OCI-M2 (cell line): ENCODE measurements around the gene GULP1.
"Not testable (repeated sequence)": the region's sequence is repeated elsewhere in the genome, so short reads cannot be mapped to it uniquely, and the experiment has no call there.

Experiments used
- DNase-seq: peaks from one replicate; lab custom pipeline; 2025; ENCODE audit not compliant: unreplicated experiment; lab: John Stamatoyannopoulos, UW

The GULP1 gene

DNA sequence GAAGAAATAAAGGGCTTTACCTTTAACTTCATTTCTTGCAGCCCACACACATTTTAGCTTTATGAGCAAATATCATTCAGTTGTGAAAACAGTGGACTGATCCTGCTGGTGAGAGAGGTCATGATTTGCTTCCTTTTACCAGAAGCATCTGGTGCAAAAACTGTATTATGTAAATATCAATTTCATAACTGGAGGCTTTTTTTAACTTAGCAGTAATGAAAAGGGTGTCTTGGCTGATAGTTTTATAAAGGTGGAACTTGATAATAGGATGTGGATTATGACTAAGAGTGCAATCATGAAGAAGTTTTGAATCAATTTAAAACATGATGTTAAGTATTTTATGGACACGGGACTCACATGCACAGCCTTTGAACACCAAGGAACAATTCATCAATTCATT, 304.4 kb downstream of the GULP1 start:
- no peak for DNase-seq

DNA sequence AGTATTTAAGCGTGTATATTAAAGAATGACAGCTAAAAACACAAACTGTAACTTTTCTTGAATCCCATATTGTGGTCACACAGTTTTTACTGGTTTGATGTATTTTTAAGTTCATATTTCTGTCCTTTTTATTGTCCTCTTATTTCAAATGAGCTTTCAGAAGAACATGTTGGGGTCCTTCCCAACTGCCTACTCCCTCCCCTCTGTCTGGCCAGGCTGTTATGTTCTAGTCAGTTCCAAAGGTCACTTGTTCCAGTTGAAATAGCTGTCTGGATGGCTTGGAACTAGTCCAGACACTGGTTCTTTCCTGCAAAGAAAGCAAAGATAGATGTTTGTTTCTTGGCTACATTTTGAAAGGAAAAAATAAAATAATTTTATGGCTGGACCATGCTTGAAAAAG, 306.9 kb downstream of the GULP1 start:
- DNase-seq: no peak

DNA sequence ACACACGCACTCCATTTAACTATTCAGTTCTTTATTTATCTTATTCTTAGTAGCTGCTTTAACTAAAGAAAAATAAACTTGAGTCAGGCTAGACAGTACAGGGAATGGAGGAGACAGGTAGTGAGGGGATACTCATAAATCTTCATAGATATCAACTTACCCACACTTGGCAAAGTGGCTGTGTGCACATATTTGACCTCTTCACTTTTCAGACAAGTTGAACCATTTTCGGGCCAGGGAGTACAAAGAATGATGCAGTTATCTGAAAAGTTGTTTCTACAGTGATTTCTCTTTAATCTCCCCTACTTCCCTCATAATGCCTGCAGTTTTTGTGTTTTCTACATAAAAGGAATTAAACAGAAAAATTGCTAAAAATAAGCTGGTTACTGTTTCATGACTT, 307.5 kb downstream of the GULP1 start:
- DNase-seq: no peak

DNA sequence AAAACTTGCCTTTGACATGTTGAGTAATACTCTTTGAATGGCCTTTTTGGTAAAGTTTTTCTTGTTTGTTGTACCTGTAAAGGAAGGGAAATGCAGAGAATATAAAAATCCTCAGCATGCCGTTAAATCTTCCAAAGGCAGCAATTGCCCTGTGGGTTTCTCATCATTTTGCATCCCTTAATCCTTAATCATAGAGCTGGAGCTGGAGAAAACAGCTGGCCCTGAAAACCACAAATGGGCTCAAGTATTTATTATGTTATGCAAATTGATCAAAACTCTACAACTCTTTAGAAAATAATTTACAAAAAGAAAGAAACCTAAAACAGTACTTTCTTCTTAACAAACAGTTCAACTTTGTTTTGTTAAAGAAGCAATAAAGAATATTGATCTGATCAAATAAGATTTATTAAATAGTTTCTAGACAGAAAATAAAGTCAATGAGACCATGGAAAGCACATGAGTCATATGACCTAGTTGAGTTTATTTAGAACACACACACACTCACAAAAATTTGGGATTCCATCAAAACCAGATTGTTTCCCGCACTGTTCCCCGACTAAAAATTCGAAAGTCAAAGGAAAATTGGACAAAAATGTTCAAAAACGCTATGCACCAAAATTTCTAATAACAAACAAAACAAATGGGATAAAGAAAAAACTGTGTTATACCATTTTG, 309.0 kb downstream of the GULP1 start:
- no peak for DNase-seq

DNA sequence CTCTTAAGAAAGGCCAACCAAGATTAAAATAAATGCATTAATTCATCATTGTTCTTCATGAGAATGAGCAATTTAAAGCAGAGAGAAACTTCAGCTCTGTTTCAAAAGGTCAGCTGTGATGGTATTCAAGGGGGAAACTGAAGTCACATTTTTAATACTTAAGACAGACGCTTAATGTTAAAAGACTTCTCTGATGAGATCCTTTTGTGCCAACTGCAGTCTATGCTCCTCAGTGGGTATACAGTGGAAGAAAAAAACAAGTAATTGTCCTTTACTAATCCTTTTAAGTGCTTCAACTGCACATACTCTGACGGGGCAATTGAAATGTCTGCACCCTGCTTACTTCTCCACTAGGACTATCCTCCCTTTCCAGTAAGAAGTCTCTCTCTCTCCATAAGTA, 309.7 kb downstream of the GULP1 start:
- DNase-seq: no peak

DNA sequence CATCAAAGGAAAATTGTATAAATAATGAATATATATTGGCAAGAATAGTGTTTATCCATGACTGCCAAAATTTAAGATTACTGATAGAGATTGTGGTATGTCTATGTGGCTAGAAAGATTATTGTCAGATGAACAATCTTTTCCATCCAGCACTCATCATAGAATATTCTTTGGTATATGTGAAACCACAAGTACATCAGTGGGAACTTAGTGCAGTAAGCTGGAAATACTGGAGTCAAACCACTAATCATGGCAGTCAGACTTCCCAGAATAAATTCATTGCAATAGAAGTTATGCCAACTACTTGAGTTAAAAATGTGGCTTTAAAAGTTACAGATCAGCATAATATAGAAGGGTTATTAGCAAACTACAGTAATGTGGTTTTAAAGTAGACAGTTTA, 310.3 kb downstream of the GULP1 start:
- DNase-seq: no peak

DNA sequence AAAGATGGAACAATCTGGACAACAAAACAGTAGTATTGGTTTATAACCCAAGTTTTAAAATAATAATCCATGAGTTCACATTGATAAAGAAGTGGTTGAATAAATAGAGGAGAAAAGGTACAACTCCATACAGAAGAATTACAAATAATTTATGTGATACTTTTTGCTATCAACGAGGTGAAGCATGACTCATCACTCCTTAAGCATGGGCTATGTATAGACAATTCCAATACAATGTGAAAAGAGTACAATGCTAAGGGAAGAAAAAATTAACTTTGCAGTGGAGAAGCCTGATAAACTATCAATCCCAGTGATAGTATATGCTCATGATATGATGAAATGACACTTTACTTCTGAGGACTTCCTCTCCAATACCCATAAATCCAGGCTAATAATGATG, 312.9 kb downstream of the GULP1 start:
- DNase-seq: no peak

DNA sequence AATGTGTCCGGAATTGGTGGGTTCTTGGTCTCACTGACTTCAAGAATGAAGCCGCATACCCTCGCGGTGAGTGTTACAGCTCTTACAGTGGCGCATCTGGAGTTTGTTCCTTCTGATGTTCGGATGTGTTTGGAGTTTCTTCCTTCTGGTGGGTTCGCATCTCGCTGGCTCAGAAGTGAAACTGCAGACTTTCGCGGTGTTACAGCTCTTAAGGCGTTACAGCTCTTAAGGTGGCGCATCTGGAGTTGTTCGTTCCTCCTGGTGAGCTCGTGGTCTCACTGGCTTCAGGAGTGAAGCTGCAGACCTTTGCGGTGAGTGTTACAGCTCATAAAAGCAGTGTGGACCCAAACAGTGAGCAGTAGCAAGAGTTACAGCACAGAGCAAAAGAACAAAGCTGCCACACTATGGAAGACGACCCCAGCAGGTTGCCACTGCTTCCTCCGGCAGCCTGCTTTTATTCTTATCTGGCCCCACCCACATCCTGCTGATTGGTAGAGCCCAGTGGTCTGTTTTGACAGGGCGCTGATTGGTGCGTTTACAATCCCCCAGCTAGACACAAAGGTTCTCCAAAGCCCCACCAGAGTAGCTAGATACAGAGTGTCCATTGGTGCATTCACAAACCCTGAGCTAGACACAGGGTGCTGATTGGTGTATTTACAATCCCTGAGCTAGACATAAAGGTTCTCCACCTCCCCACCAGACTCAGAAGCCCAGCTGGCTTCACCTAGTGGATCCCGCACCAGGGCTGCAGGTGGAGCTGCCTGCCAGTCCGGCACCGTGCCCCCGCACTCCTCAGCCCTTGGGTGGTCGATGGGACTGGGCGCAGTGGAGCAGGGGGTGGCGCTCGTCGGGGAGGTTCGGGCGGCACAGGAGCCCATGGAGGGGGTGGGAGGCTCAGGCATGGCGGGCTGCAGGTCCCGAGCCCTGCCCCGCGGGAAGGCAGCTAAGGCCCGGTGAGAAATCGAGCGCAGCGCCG, 314.2 kb downstream of the GULP1 start:
- not testable (repeated sequence) for DNase-seq

DNA sequence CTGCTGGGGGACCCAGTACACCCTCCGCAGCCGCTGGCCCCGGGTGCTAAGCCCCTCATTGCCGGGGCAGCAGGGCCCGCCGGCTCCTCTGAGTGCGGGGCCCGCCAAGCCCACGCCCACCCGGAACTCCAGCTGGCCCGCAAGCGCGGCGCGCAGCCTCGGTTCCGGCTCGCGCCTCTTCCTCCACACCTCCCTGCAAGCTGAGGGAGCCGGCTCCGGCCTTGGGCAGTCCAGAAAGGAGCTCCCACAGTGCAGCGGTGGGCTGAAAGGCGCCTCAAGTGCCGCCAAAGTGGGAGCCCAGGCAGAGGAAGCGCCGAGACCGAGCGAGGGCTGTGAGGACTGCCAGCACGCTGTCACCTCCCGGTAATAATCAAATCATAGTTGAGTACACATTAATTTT, 314.9 kb downstream of the GULP1 start:
- not testable (repeated sequence) for DNase-seq

DNA sequence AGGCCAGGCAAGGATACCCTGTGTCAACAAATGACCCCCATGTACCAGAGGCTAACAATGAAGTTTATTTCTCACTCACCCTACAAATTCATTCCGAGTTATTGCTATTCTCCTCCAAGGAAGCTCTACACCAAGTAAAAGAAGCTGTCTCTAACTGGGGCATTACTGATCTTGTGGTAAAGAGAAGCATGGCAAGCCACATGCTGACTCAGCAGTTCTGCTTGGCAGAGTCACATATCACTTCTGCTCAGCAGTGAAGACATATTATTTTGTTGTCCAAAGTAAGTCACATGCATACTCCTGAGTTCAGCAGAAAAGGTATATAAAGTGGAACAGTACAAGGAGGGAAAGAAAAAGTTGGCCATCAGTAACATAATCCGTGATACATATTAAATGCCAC, 315.8 kb downstream of the GULP1 start:
- DNase-seq: no peak

DNA sequence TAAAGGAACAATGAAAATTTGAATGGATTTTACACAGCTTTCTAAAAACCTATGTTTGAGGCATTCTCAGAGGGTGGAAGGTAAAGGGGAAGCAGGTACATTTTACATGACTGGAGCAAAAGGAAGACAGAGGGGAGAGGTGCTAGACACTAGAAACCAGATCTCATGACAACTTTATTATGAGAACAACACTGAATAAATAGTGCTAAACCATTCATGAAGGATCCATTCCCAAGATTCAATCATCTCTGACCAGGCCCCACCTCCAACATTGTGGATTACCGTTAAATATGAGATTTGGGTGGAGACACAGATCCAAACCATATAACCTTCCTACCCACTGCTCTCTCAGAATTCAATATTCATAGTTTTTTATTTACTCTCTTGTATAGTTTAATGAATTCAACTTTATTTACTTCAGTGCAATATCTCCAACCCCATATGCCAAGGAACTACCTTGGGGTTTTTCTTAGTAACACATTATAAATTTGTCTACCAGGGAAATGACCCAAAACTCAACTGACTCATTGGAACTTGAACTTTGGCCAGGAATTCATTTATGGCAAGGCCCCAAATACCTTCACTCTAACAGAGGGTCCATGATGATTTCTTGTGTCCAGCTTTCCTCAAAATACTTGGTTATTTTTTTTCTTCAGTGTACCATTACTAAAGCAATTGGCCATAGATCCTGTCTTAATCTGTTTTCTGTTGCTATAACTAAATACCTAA, 317.8 kb downstream of the GULP1 start:
- no peak for DNase-seq

DNA sequence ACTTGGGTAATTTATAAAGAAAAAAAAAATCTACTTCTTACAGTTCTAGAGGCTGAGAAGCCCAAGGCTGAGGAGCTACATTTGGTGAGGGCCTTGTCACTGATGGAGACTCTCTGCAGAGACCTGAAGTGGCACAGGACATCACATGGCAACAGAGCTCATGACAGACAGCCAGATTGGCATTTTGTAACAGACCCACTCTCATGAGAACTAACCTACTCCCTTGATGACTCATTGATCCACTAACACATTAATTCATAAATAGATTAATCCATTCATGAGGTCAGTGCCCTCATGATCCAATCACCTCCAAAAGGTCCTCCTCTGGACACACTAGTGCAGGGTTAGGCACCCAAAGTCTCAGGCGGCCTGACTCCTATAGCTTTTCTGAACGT, 318.4 kb downstream of the GULP1 start:
- no peak for DNase-seq

DNA sequence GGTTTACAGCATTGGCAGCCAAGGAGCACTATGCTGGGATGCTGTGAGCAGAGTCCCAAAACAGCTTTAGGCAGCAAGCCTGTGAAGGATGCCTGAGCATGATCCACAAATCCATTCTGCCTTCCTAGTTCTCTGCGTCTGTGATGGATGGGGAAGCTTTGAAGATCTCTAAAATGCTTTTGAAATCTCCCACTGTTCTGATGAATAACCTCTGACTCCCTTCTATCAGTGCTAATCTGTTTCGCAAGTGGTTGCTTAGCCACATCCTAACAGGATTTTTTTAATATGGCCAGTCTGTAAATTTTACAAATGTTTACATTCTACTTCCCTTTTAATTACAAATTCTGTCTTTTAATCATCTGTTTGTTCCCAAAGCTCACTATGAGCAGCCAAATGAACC, 319.2 kb downstream of the GULP1 start:
- DNase-seq: no peak

DNA sequence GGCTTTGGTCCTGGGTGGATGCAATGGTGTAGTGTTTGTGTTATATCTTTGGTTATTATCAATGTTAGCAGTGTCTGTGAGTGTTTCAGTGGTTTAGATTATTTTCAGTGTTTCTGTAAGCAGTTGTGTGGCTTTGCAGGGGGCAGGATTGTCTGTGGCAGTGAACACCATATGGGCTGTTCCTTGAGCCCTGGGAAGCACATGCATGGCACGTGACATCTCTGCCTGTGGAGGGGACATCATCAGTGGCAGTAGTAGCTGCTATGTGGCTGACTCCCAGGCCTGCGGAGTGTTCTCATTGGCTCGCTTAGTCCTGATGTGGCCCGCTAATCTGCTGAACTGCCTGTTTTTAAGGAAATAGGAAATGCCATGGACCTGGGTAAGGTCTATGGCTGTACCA, 327.5 kb downstream of the GULP1 start:
- DNase-seq: no peak

DNA sequence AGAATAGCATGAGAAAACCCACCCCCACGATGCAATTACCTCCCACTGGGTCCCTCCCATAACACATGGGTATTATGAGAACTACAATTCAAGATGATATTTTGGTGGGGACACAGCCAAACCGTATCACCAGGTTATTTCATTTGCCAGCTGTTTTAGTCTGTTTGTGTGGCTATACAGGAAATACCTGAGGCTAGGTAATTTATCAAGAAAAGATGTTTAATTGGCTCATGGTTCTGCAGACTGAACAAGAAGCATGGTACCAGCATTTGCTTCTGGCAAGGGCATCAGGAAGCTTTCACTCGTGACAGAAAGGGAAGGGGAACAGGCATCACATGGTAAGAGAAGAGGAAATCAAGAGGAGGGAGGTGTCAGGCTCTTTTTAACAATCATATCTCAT, 329.2 kb downstream of the GULP1 start:
- DNase-seq: no peak

DNA sequence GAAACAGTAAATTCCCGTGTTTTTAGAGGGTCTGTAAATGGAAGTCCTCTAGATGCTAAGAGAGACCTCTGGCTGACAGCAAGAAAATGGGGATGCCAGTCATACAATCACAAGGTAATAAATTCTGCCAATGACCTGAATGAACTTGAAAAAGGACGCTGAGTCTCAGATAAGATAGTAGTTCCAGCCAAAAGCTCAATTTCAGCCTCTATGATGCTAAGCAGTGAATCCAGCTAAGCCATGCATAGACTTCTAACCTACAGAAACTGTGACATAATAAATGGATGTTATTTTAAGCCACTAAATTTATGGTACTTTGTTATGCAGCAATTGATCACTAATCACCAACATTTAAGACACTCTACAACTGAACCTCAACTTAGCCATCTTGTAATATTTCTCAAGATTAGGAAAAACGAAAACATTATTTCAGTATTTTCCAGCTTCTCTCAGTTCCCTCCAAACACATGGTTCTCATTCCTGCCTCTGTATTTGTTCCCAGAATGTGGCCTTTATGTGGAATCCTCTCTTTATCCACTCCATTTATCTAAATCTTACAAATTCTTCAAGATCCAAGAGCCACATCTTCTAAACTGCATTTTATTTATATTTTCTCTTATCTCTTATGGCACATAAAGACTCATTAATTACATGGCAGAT, 331.1 kb downstream of the GULP1 start:
- no peak for DNase-seq

DNA sequence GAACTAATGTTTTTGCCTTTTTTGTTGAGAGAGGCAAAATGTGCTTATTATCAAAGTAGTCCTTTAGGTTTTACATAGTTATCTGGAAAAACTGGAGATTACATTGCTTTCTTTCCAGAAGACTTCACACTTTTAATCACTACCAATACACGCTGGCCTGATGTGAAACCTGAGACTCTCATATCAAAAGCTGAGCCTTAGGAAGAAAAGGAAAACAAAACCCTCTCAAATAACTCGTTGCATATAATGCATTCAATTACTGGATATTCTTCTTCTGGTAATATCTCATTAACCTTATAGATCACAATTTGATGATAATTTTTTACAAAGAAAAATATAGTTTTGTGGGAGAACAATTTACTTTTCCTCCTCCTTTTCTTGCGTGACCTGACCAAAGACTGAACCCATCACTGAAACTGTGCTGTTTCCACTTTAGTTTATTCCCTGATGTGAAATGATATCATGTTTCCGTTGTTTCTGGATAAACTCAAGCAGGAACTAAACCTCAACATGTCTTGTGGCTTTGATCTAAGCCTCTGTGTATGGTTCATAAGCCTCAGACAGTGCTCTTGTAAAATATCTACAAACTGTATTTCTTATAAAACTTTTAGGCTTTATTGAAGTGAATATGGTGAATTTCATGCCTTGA, 332.4 kb downstream of the GULP1 start:
- no peak for DNase-seq

DNA sequence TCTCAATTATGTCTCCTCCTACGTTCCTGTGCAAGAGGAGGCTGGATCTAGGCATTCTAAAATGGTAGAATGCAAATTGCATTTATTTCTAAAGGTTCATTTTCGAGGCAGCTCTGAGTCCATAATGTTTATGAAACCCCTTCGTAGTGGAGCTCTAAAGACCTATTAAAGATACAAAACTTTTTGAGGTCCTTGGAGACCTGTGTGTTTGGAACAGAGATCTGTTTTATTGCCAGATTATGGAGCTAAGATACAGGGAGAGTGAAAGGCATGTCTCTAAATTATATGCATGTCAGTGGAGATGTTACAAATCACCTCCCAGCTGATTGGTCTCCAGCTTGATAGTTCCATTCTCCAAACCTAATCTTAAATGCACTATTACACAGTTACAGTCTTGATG, 335.8 kb downstream of the GULP1 start:
- DNase-seq: no peak

DNA sequence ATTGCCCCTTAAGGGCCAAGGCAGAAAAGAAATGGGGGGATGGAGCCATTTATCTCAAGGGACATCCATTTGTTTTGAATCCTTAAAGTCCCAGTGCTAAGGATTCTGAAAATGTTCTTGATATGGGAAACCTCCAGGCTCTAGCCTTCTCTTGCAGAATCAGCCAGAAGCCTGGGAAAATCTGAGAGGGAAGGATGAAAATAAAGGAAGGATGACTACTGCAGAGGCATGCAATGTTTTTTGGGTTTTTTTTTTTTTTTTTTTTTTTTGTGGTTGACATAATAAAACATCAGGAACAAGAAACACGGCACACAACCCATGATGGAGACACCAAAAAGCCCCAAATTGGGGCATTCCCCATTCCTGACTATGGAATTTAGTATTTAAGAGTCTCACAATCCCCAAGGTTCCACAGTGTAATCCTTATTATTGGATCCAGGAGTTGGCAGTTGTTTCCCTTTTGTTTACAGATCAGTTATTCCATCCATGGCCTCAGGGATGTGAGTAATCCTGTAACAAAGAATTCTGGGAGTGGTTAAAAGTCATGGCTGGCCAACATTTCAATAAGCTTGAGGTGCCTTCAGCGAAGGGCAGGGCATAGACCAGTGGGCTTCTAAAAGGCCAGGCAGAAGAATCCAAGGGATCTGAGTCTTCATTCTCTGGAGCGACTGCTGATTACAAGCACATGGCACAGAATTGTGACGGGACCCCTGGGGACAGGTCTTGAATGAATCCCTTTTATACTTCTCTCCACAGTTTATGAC, 337.5 kb downstream of the GULP1 start:
- no peak for DNase-seq
